ENCODE data around the gene SNX14.
A peak's percentile ranks its signal among the peaks of the same experiment; 100 is the strongest.

DNA sequence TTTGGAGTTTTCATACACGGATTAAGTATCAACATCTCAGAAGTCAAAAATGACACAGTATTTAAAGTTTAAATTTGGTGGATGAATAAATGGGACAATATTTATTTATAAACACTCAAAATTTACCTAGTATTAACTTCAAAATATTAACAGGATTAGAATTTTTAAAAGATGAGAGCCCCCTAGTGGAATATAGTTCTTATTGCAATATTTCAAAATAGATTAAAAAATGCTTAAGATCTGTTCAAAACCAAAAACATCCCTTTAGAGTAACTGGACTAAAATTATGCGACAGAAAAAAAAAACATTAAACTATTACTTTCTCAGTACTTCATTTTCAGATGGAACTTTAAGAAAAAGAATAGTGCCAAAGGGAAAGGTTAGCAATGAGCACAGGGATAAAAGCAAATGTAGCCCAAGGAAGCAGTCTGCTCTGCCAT lies 56.6 kb downstream of the SNX14 start:
- TF ChIP-seq, protein P1, sequence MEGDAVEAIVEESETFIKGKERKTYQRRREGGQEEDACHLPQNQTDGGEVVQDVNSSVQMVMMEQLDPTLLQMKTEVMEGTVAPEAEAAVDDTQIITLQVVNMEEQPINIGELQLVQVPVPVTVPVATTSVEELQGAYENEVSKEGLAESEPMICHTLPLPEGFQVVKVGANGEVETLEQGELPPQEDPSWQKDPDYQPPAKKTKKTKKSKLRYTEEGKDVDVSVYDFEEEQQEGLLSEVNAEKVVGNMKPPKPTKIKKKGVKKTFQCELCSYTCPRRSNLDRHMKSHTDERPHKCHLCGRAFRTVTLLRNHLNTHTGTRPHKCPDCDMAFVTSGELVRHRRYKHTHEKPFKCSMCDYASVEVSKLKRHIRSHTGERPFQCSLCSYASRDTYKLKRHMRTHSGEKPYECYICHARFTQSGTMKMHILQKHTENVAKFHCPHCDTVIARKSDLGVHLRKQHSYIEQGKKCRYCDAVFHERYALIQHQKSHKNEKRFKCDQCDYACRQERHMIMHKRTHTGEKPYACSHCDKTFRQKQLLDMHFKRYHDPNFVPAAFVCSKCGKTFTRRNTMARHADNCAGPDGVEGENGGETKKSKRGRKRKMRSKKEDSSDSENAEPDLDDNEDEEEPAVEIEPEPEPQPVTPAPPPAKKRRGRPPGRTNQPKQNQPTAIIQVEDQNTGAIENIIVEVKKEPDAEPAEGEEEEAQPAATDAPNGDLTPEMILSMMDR (IDR thresholded peaks at IDR 0.05; ENCODE audit: insufficient read depth, low read length) = peak; percentile 31
- TF ChIP-seq POLR2AphosphoS5 (IDR thresholded peaks at IDR 0.05; ENCODE audit: low read depth) = no peak
- TF ChIP-seq GABPA (IDR thresholded peaks at IDR 0.05; ENCODE audit: low read depth) = no peak
- TF ChIP-seq, protein P2, sequence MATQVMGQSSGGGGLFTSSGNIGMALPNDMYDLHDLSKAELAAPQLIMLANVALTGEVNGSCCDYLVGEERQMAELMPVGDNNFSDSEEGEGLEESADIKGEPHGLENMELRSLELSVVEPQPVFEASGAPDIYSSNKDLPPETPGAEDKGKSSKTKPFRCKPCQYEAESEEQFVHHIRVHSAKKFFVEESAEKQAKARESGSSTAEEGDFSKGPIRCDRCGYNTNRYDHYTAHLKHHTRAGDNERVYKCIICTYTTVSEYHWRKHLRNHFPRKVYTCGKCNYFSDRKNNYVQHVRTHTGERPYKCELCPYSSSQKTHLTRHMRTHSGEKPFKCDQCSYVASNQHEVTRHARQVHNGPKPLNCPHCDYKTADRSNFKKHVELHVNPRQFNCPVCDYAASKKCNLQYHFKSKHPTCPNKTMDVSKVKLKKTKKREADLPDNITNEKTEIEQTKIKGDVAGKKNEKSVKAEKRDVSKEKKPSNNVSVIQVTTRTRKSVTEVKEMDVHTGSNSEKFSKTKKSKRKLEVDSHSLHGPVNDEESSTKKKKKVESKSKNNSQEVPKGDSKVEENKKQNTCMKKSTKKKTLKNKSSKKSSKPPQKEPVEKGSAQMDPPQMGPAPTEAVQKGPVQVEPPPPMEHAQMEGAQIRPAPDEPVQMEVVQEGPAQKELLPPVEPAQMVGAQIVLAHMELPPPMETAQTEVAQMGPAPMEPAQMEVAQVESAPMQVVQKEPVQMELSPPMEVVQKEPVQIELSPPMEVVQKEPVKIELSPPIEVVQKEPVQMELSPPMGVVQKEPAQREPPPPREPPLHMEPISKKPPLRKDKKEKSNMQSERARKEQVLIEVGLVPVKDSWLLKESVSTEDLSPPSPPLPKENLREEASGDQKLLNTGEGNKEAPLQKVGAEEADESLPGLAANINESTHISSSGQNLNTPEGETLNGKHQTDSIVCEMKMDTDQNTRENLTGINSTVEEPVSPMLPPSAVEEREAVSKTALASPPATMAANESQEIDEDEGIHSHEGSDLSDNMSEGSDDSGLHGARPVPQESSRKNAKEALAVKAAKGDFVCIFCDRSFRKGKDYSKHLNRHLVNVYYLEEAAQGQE (IDR thresholded peaks at IDR 0.05; ENCODE audit: insufficient replicate concordance, low read depth) = no peak

All from HL-60 (cell line).